Measurements from ENCODE around the gene NPIPB2.
A peak's percentile ranks its signal among the peaks of the same experiment; 100 is the strongest.
"Not testable (repeated sequence)": the region's sequence is repeated elsewhere in the genome, so short reads cannot be mapped to it uniquely, and the experiment has no call there.

The NPIPB2 gene

DNA sequence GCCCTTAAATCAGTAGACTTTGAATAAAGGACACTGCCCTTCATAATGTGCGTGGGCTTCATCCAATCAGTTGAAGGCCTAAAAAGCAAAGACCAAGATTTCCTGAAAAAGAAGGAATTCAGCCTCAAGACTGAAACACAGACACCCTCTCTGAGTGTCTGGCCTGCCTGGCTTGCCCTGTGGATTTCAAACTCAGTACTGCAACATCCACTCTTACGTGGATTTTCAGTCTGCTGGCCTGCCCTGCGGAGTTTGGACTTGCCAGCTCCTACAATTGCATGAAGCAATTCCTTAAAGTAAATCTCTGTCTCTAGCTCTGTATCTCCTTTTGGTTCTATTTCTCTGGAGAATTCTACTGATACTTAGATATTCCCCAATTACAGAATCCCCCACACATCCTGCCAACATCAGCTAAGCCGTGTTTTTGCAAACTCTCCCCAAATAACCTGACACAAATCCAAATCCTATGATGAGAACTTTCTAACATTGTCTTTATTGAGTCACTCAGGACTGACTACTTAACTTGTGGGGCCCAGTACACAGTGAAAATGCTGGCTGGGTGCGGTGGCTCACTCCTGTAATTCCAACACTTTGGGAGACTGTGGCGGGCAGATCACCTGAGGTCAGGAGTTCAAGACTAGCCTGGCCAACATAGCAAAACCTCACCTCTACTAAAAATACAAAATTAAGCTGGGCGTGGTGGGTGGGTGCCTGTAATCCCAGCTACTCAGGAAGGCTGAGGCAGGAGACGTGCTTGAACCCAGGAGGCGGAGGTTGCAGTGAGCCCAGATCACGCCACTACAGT, 15.9 kb upstream of the NPIPB2 start:
- no peak for DNase-seq

DNA sequence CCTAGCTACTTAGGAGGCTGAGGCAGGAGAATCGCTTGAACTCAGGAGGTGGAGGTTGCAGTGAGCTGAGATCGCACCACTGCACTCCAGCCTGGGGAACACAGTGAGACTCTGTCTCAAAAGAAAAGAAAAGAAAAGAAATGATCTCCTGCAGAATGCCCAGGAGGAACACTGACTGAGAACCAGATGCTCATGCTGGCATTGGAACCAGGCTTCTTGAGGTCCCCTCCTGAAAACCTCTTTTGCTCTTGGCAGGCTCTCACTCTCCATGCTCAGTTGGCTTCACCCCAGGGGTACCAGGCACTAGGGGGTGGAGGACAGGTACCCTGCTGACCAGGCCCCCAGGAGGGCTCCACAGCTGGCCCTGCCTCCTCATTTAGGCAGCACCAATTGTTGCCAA, 14.7 kb upstream of the NPIPB2 start:
- DNase-seq, result no peak

DNA sequence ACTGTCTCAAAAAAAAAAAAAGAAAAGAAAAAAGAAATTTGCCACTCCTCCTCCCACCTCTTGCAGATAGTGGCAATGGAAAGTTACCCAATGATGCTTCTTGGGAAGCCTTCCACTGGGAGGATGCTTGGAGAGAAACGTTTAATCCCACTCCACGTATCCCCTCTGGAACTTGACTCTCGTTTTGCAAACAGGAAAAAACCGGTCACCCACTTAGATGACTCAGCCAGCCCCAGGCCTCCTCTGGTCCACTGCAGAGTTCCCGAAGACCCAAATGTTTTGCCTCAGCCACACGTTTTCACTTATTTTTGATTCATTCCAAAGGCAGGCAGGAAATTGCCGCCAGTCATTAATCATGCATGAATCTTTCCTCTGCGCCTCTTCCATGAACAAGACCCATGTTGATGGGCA, 13.9 kb upstream of the NPIPB2 start:
- no peak for DNase-seq

DNA sequence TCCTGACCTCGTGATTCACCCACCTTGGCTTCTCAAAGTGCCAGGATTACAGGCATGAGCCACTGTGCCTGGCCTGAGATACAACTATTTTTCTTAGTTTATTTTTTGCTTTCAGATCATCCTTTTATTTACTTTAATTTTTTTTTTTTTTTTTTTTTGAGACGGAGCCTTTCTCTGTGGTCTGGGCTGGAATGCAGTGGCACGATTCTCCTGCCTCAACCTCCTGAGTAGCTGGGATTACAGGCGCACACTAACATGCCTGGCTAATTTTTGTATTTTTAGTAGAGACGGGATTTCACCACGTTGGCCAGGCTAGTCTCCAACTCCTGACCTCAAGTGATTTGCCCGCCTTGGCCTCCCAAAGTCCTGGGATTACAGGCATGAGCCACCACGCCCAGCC, 11.7 kb upstream of the NPIPB2 start:
- not testable (repeated sequence) for DNase-seq

DNA sequence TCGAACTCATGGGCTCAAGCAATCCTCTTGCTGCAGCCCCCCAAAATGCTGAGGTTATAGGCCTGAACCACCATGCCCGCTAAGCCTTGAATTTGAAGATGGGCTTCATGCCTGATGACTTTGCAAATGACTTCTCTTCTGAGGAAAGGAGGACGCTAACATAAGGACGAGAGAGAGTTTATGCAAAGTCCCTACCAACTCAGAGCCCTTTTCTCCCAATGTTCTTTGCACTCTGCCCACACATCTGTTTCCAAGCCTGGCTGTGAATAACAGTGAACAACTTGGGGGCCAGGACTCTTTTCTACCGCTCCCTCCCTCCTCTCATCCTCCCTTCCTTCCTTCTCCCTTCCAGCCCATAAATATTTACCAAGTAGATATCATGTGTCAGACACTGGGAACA, 8.5 kb upstream of the NPIPB2 start:
- no peak for DNase-seq

DNA sequence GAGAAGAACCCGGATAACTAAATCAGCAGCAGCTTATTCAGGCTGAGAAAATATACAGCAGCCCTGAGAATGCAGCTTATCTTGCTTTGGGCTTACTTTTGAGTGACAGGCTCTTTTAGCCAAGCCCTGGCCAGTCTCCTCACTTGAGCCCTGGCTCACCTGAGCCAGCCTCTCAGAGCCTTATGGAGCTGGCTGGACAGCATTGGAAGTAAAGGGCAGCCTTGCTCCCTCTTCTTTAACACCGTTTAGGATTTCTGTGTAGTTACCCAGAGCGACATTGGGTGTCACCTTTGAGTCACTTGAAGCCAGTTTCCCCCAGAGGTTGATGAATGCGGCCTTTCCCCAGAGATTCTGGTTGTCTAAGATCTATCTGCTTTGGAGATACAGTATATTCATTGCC, 7.7 kb upstream of the NPIPB2 start:
- peak; percentile 53 to 60 for DNase-seq

DNA sequence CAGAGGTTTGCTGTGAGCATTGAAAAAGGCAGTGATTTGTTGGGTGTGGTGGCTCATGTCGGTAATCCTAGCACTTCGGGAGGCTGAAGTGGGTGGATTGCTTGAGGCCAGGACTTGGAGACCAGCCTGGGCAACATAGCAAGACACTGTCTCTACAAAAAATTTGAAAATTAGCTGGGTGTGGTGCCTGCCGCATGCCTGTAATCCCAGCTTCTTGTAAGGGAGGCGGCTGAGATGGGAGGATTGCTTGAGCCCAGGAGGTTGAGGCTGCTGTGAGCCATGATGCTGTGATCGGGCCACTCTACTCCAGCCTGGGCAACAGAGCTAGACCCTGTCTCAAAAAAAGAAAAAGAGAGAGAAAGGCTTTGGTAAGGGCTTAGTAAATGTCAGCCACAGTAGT, 7.0 kb upstream of the NPIPB2 start:
- no peak for DNase-seq

DNA sequence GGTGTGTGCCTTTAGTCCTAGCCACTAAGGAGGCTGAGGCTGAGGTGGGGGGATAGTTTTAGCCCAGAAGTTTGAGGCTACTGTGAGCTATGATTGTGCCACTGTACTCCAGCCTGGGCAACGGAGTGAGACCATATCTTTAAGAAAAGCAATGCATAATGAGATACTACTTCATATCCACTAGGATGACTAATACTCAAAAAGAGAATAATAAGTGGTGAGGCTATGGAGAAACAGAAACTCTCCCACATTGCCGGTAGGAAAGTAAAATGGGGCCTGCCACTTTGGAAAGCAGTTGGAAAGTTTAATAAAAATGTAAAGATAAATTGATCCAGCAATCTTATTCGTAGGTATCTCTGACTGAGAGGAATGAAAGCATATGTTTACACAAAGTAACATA, 4.6 kb upstream of the NPIPB2 start:
- no peak for DNase-seq

DNA sequence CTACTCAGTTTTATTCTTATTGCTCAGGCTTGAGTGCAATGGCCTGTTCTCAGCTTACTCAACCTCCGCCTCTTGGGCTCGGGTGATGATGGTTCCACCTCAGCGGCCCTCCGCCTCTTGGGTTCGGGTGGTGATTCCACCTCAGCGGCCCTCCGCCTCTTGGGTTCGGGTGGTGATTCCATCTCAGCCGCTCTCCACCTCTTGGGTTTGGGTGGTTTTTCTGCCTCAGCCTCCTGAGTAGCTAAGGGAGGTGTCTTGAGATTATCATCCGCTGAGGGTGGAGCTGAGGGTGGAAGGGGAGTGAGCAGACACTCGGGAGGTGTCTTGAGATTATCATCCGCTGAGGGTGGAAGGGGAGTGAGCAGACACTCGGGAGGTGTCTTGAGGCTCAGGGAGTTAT, 14.5 kb downstream of the NPIPB2 start:
- DNase-seq, result not testable (repeated sequence)

DNA sequence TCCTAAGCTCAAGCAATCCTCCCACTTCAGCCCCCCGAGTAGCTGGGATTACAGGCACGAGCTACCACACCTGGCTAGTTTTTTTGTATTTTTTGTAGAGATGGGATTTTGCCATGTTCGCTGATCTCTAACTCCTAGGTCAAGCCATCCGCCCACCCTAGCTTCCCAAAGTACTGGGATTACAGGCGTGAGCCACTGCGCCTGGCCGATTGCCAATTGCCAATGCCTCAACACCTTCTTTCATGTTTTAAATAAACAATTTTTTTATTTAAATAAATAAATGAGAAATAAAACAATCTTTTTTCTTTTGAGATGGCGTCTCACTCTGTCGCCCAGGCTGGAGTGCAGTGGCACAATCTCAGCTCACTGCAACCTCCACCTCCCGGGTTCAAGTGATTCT, 17.8 kb downstream of the NPIPB2 start:
- not testable (repeated sequence) for DNase-seq

DNA sequence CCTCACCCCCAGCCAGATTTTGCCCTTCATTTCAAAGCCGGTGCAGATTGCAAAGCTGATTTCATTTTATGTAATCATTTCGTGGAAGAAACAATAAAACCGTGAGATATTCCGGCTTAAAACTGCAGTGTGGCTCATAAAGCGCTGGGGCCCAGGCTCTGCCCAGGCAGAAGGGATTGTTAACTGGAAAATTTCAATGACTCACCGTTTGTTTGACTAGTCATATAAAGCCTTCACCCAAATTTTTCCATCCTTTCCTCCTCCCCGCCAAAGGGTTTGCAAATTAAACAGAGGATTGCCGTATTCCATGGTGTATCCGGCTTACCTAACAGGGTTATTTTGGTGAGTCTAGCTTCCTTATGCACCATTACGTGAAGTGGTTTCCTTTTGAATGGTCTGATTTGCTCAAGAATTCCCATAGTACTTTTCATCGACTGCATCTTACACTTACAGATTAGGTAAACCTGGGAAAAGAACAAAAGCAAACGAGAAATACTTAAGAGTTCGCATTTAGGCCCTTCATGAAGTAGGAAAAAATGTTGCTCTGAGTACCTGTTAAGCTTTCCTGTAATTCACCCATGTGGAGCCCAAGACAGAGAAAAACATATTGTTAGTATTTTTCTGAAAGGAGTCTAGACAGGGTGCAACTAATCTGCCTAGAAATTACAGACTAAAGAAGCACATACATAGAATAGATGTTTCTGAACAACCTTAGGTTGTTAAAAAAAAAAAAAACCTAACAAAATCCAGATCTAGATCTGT, 25.1 kb downstream of the NPIPB2 start:
- DNase-seq, result no peak

DNA sequence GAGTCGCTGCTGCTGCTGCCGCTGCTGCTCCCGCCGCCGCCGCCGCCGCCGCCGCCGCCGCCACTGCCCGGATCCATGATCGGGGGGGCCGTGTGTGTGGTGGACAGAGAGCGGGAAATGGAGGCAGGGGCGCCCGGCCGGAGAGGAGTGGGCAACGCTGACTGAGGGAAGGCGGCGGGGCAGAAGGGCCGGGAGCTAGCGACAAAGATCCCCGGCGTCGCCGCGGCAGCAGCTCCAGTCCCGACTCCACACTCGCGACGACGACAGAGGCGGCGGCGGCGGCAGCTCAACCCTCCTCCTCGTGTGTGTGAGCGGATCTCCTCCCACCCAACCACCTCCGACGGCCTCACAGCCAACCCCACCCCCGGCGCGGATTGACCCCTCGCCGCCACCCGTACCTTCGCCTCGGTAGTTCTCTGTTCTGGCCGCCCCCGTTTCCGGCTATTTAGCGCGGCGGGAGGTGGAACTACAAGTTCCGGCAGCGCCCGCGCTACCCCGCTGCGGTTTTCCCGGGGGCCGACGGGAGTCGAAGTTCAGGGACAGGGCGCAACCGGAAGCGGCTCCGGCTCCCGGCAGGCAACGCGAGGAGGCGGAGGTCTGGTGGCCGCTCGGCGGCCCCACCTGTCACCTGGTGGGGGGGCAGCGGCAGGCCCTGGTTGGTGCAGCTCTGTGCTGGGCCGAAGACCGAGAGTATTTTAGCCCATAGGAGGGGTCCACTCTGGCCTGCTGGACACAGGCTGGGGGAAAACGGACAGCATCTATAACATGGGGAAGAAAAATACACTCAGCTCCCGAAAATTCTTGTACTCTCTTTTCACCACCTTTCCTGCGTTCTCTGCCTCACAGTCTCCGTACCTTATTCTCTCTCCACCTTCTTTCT, 26.0 kb downstream of the NPIPB2 start, which contains the start of gene GSPT1:
Gene GSPT1 (minus strand): TSS at position 313 of the 880 bp plus-strand sequence. CDS start 236 bp downstream, at position 77.
- peak; percentile 99 for DNase-seq

DNA sequence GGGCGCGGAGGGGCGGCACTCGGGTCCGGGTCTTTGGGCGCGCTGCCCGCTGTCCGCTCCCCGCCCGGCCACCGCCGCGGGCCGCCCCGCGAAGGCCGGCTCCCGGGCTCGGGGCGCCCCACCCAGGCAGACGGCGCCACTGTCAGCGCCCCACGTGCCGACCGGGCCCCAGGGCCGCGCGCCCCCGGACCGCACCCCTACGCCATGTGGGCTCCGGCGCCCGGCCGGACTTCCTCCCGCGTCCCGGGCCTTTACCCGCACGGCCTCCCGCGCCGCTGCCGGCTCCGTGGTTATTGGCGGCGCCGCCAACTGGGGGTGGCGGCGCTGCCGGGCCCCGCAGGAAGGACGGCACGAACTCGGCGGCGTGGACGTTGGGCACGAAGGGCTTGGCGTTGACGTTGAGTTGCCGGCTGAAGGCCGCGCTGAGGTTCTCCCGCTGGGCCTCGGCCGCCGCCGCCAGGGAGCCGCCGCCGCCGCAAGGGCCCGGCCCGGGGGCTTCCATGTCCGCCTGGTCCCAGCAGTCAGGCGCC, 26.7 kb downstream of the NPIPB2 start:
- DNase-seq, result peak; percentile 61 to 68

DNA sequence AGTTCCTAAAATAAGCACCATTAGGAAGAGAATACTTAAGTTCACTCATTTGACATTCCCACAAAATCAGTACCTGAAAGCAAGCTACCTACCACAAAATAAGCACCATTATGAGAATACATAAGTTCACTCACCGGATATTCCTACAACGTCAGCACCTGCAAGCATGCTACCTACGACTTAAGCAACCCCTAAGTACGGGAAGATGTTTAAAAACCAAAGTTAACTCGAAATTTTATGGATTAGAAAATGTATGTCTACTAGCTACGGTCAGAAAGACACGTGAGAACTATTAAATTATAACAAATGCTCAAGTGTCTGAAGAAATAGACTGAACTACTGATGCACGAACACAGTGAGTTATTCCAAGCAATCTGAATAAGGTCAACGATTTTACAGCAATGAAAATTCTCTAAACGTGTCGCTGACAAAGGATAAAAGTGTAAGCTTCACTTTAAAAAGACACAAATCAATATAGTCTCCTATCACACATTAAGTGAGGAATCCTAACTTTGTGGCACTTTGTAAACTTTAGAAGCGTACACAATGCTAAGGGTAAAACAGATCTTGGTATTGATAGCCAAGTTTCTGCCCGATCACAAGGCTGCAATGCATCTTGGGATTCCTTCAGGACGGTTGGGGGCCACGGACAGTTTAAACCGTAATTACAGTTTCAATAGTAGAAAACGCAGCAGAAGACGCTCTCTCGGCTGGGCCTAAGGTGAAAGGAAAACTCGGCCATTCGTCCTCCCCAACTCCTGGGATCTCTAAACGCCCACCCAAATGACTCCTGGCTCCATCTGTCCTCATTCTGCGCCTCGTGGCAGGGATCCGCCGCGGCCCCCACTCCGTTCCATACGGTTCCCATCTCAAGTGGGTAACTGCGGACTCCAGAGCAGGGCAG, 27.4 kb downstream of the NPIPB2 start:
- peak in 1 of 2 donors; percentile 9 for DNase-seq

DNA sequence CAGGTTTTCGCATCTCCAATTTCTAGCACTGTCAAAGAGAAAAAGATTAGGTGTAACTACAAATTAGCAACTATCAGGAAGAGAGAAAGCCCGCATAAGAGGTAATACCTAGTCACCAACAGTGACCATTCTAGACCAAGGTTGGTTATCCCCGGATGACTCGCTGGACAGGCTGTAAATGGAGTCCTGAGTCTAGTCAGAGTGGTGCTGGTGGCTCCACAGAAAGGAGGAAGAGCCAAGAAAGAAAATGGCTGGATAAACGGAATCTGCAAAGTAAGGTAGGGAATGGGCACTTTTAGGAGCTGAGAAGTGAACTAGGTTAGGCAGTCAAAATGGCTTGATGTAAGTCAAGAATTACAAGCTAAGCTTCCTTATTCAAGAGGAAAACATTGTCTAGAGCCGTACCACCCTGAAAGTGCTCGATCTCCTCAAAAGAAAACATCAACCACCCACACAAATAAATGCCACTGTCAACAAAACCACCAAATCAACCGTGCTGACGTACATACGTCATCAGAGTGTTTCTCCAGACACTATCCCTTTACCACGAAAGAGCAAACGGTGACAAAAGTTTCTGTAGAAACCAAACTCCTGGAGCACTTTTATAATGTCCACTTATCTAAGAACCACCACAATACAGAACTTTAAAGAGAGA, 28.3 kb downstream of the NPIPB2 start:
- peak; percentile 37 to 49 for DNase-seq

DNA sequence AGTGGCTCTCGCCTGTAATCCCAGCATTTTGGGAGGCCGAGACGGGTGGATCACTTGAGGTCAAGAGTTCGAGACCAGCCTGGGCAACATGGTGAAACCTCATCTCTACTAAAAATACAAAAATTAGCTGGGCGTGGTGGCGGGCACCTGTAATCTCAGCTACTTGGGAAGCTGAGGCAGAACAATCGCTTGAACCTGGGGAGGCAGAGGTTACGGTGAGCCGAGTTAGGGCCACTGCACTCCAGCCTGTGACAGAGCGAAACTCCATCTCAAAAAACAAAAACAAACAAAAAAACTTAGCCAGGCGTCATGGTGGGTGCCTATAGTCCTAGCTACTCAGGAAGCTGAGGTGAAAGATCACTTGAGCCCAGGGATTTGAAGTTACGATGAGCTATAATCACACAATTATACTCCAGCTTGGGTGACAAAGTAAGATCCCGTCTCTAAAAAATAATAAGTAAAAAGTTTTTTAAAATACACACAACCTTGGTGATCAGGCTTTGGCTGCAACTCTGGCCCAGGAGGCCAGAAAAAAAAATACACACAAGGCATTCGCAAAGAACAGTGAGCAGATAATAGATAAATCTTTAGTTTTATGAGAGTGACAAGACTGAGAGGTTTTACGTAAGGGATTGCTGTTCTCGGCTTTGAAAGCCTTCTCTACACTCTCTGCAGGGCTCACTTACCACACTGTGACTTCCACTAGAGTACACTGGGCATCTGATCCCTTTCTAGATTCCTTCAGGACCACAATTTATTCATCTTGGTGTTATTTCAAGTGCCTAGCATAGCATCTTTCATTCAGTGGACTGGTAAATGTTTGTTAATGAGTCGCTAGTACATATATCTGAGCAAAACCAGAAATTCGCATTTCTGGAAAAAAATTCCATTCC, 31.9 kb downstream of the NPIPB2 start:
- DNase-seq, result no peak

DNA sequence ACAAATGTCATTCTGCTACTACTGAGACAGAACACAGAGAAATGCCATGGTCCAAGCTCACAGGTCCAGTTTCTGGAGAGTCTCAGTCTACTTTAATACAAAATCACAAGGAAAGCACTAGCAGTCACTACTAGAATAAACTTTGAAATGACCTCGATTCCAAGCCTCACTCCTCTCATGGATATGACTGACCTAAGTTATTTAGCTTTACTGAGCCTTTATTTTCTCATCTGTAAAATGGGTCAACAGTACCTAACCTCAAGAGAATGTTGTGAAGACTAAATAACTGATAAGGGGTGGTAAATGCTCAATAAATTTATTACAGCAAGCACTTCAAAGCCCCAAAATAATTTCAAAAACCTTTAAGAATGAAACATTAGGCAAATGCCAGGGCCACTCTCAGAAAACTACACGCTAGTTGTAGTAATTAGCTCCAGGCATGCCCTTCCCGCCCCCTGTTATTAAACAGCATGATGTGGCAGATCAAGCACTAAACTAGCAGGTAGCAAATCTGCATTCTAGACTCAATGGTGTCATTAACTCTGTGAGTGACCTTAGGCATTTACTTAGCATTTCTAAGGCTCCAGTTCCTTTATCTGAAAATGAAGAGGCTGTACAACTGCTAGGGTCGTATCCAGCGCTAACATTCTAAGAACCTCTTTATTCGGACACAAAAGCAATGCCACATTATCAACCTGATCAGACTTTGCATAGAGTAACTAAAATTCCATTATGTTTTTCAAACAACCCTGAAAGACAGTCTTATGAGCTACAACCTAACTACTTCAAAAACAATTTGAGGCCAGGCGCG, 34.5 kb downstream of the NPIPB2 start:
- no peak for DNase-seq

DNA sequence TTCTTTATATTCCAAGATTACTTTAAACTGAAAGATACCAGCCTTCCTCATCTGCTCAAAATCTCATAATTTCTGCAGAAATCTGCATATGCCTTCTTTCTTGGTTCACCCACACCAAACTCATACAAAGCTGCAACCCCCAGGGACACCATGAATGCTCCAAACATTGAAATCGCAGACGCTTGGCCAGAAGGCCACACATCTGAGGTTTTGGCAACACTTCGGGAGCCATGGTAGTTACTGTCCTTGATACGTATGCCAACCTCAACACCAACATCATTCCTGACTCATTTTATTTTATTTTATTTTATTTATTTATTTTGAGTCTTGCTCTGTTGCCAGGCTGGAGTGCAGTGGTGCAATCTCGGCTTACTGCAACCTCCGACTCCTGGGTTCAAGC, 37.9 kb downstream of the NPIPB2 start:
- DNase-seq, result no peak

DNA sequence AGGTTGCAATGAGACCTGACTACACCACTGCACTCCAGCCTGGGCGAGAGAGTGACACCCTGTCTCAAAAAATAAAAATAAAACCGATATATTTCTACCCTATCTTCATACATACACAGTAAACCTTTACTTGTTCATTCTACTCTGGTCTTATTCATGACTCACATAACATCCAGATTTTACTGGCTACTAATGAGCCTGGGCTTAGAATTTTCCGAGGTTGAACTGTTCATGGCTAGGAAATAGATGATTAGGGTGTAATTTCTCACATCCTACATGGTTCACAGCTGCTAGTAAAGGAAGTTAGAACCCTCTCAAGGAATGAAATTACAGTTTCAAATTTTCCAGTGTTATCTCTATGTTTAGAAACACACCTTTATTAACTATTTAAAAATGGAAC, 40.8 kb downstream of the NPIPB2 start:
- DNase-seq, result no peak
